HEK293T (cell line): Measurements from ENCODE around the gene CXCL16.

Experiments
- CTCF ChIA-PET: fragments of 350-600 bp; formaldehyde crosslinking; extraction: SDS; loops from one replicate; lab custom pipeline; 2021; ENCODE audit warnings: antibody characterized with exemption, inconsistent platforms; lab: Yijun Ruan, JAX
- POLR2A ChIA-PET: fragments of 350-600 bp; formaldehyde crosslinking; extraction: SDS; loops from one replicate; lab custom pipeline; 2020; ENCODE audit warnings: antibody characterized with exemption, inconsistent platforms; lab: Yijun Ruan, JAX
- DNase-seq: peaks from one replicate; pipeline ENCODE4 v3.0.0; 2012; ENCODE audit warnings: mixed read lengths; ENCODE audit errors: extremely low spot score
- ARNT ChIP-seq: fragments of 450-650 bp; IDR thresholded peaks from 2 replicates; pipeline ENCODE4 v1.6.1; 2017; ENCODE audit warnings: mild to moderate bottlenecking
- BHLHE40 ChIP-seq: fragments of 450-650 bp; IDR thresholded peaks from 2 replicates; pipeline ENCODE4 v1.6.1; 2016; ENCODE audit warnings: mild to moderate bottlenecking, moderate library complexity, borderline replicate concordance
- CTBP1 ChIP-seq: fragments of 450-650 bp; IDR thresholded peaks from 2 replicates; pipeline ENCODE4 v1.6.1; 2016; ENCODE audit warnings: borderline replicate concordance
- ELF4 ChIP-seq: fragments of 450-650 bp; IDR thresholded peaks from 2 replicates; pipeline ENCODE4 v1.6.1; 2017; ENCODE audit warnings: antibody characterized with exemption
- FOXA1 ChIP-seq: fragments of 450-650 bp; IDR thresholded peaks from 2 replicates; pipeline ENCODE4 v1.6.1; 2016; ENCODE audit warnings: mild to moderate bottlenecking
- FOXK2 ChIP-seq: fragments of 450-650 bp; IDR thresholded peaks from 2 replicates; pipeline ENCODE4 v1.6.1; 2016; ENCODE audit warnings: mild to moderate bottlenecking
- FOXM1 ChIP-seq: fragments of 450-650 bp; IDR thresholded peaks from 2 replicates; pipeline ENCODE4 v1.6.1; 2017; ENCODE audit warnings: mild to moderate bottlenecking, borderline replicate concordance
- HDGF ChIP-seq: fragments of 450-650 bp; IDR thresholded peaks from 2 replicates; pipeline ENCODE4 v1.6.1; 2017; ENCODE audit warnings: antibody characterized with exemption, borderline replicate concordance
- L3MBTL2 ChIP-seq: fragments of 450-650 bp; conservative IDR thresholded peaks from 2 replicates; pipeline ENCODE4 v1.6.1; 2016; ENCODE audit warnings: mild to moderate bottlenecking
- LEF1 ChIP-seq: fragments of 450-650 bp; IDR thresholded peaks from 2 replicates; pipeline ENCODE4 v1.6.1; 2017; ENCODE audit warnings: mild to moderate bottlenecking, borderline replicate concordance
- NFRKB ChIP-seq: fragments of 450-650 bp; IDR thresholded peaks from 2 replicates; pipeline ENCODE4 v1.6.1; 2016; ENCODE audit warnings: mild to moderate bottlenecking, moderate library complexity
- PKNOX1 ChIP-seq: fragments of 450-650 bp; IDR thresholded peaks from 2 replicates; pipeline ENCODE4 v1.6.1; 2016
- SP1 ChIP-seq: fragments of 450-650 bp; IDR thresholded peaks from 2 replicates; pipeline ENCODE4 v1.6.1; 2017
- SUZ12 ChIP-seq: fragments of 450-650 bp; IDR thresholded peaks from 2 replicates; pipeline ENCODE4 v1.6.1; 2016; ENCODE audit warnings: mild to moderate bottlenecking
- TARDBP ChIP-seq: fragments of 450-650 bp; IDR thresholded peaks from 2 replicates; pipeline ENCODE4 v1.6.1; 2016
- ZNF384 ChIP-seq: fragments of 450-650 bp; IDR thresholded peaks from 2 replicates; pipeline ENCODE4 v1.6.1; 2016

CXCL16 gene

GRCh38 chr17:4710693-4711634, 28.8 kb downstream of the CXCL16 start:
- ChIA-PET POLR2A (interaction anchor here (0.8 to 1.2 kb wide), 7 partner anchors 10 to 85 kb away, joined by 3 to 7 read pairs (median 4); partner anchors contain the start of gene MED11), CTCF (interaction anchor here (1.0 kb wide), 1 partner anchor 68 kb away, joined by 3 read pairs; no protein-coding TSS in a partner anchor)
- TF ChIP-seq FOXM1 (no peak), FOXK2 (no peak), PKNOX1 (no peak)
- peak; percentile 23 for DNase-seq

GRCh38 chr17:4709794-4710692, 29.7 kb downstream of the CXCL16 start, which contains the start of gene ARRB2:
ARRB2 (plus strand) TSS chr17:4710632; CDS start chr17:4710722, 90 bp downstream.
- CTCF ChIA-PET, result interaction anchor here (0.6 to 1.1 kb wide), 3 partner anchors 69 to 193 kb away, joined by 3 to 5 read pairs (median 4); partner anchors contain the start of gene CHRNE
- POLR2A ChIA-PET, result interaction anchor here (0.6 to 1.2 kb wide), 9 partner anchors 9 to 128 kb away, joined by 3 to 7 read pairs (median 4); partner anchors contain the start of genes MED11, PLD2 and PSMB6
- TF ChIP-seq L3MBTL2 (peak; percentile 90), BHLHE40 (no peak), NFRKB (no peak), PKNOX1 (no peak; the same call in 1 of the 2 replicates), TARDBP (0 out of 2 replicates have a peak, but pooled peaks have one; percentile 7), CTBP1 (peak; percentile 79), ELF4 (no peak), FOXM1 (0 out of 2 replicates have a peak, but pooled peaks have one; percentile 26)
- DNase-seq, result peak; percentile 95

- no peak for DNase-seq
- CTCF ChIA-PET, result interaction anchor here (0.6 kb wide), 1 partner anchor 66 kb away, joined by 7 read pairs; no protein-coding TSS in a partner anchor
- POLR2A ChIA-PET, result interaction anchor here (1.2 to 1.3 kb wide), 2 partner anchors 22 to 82 kb away, joined by 4 to 5 read pairs; partner anchors contain the start of gene MED11
- TF ChIP-seq ARNT (no peak), SUZ12 (no peak), LEF1 (no peak), ZNF384 (no peak), ELF4 (no peak), BHLHE40 (no peak), PKNOX1 (no peak), HDGF (no peak), TARDBP (no peak), SP1 (no peak), FOXK2 (no peak)
Observed at GRCh38 chr17:4708436-4708835, 31.3 kb downstream of the CXCL16 start.

- no peak for DNase-seq
- ChIA-PET POLR2A (no interaction called here), CTCF (no interaction called here)
- TF ChIP-seq NFRKB (no peak), CTBP1 (no peak), BHLHE40 (no peak), FOXA1 (no peak), ARNT (no peak), LEF1 (no peak), L3MBTL2 (no peak), TARDBP (no peak), HDGF (no peak), FOXM1 (no peak), SUZ12 (no peak), SP1 (no peak), FOXK2 (no peak), ZNF384 (no peak), ELF4 (no peak), PKNOX1 (no peak)
Observed at GRCh38 chr17:4706121-4706520, 33.6 kb downstream of the CXCL16 start.

- no peak for TF ChIP-seq CTBP1
- no peak for TF ChIP-seq FOXK2
- TF ChIP-seq ELF4, result no peak
- TF ChIP-seq BHLHE40, result no peak
- no peak for TF ChIP-seq HDGF
- no peak for TF ChIP-seq ZNF384
- no peak for TF ChIP-seq PKNOX1
- no peak for TF ChIP-seq ARNT
- no peak for TF ChIP-seq NFRKB
- TF ChIP-seq SP1, result no peak
- no peak for TF ChIP-seq FOXA1
- POLR2A ChIA-PET, result no interaction called here
- DNase-seq, result no peak
- CTCF ChIA-PET, result interaction anchor here (0.6 kb wide), 1 partner anchor 765 kb away, joined by 6 read pairs; no protein-coding TSS in a partner anchor
Observed at GRCh38 chr17:4704991-4705390, 34.7 kb downstream of the CXCL16 start.
